Anterior cingulate cortex (tissue), 58 donors: ENCODE results near the gene ACBD6.
"Not testable (repeated sequence)": the region's sequence is repeated elsewhere in the genome, so short reads cannot be mapped to it uniquely, and the experiment has no call there.

Source experiments
- DNase-seq, 58 donors: peaks; one replicate each; lab custom pipeline; 2025; lab: John Stamatoyannopoulos, UW

The ACBD6 gene

DNA sequence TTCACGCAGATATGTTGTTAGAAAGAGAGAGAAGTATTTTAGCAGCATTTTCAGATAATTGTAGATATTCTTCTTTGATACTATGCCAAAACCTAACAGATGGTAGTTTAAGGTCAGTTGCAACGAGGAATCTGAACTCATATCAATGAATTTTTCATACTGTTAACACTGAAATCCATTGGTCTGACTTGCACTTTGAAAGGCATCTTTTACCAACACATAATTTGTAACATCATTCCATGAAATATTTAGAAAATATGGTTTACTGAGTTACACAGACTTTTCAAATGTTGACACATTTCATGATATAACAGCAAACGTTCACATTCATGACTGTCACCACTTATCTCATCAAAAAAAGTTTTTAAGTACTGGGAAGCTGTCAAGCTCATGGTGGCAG lies 4.6 kb downstream of the ACBD6 start:
- DNase-seq = no peak

DNA sequence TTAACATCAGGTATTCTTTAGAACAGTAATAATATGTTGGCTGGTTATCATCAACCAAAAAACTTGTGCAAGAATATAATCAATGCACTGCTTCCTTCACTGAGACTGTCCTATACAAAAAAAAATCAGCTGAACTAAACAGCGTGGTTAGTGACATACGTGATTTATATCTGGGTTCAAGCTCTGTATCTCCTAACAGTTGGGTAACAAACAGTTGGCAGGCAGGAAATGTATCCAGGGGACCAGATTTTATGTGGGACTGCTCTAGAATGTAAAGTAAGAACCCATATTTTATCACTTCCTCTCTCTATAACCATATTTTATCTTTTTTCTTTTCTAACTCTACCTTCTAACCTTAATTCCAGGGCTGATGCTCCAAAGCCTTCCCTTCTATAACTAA lies 8.0 kb downstream of the ACBD6 start:
- DNase-seq = no peak

DNA sequence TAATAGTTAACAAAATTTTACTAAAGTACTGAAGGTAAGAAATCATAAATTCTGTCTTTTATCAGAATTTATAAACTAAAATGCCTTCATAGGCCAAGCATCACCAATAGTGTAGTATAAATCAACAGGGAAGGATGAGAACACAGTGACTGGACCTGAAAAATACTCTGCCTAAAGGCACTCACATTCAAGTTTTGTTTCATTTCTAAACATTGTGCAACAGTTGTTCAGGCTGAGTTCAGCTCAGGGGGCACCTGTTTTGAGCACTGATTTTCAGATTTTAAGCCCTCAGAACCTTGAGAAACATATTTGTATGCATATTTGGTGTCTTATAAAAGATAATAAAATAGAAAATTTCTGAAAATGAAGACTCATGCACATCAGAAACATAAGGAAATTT lies 12.4 kb downstream of the ACBD6 start:
- DNase-seq = no peak

DNA sequence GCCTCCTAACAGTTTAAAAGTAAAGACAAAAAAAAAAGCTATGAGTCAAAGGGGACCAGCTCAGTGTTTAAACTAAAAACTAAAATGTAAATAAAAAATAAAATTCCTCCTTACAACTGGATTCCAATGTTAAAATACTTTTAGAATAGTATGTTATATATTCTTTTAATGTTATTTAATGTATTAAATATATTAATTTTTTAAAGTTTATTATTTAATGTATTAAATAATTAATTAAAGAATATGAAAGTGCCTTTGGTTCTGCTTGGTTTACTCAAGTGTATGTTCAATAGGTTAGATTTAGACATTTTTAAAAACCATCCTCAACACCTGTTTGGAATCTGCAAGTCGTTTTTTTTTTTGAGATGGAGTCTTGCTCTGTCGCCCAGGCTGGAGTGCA lies 13.1 kb downstream of the ACBD6 start:
- no peak for DNase-seq

DNA sequence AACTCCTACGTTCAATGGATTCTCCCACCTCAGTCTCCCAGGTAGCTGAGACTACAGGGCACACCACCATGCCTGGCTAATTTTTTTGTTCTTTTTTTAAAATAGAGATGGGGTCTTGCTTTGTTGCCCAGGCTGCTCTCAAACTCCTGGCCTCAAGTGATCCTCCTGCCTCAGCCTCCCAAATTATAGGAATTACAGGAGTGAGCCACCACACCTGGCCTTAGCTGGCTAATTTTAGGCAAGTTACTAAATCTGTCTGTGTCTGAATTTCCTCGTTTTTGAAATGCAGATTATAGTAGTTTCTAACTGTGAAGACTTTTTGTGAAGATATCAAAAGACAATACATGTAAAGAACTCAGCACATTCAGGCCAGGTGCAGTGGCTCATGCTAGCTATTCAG lies 13.7 kb downstream of the ACBD6 start:
- DNase-seq = no peak

DNA sequence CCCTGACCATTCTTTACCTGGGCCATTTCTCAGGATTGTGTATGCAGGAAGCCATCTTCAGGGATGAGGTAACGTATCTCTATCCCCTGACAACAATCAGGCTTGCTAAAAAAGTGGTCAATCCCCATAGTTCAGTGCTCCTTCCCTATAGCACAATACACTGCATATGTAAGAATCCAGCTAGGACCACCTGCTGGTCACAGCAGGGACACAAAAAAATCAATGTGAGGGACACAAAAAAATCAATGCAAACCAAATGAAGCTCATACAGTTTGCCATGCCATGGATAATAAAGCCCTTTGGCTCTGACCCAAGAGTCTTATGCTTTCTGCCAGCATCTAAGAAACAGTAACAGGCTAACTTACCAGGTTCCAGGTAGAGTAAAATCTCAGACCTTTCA lies 16.3 kb downstream of the ACBD6 start:
- no peak for DNase-seq

DNA sequence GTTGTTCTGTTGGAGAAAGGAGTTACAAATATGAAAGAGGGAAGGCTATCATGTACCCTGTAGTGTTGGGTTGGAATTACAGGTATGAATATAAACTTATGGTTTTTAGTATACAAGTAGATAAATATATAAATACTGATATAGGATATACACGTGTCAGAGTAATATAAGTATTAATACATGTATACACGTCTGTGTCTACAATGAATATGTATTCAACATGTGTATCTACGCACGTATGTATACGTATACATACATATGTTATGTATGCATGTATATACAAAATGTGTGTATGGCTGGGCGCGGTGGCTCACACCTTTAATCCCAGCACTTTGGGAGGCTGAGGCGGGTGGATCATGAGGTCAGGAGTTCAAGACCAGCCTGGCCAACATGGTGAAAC lies 17.9 kb downstream of the ACBD6 start:
- no peak for DNase-seq

DNA sequence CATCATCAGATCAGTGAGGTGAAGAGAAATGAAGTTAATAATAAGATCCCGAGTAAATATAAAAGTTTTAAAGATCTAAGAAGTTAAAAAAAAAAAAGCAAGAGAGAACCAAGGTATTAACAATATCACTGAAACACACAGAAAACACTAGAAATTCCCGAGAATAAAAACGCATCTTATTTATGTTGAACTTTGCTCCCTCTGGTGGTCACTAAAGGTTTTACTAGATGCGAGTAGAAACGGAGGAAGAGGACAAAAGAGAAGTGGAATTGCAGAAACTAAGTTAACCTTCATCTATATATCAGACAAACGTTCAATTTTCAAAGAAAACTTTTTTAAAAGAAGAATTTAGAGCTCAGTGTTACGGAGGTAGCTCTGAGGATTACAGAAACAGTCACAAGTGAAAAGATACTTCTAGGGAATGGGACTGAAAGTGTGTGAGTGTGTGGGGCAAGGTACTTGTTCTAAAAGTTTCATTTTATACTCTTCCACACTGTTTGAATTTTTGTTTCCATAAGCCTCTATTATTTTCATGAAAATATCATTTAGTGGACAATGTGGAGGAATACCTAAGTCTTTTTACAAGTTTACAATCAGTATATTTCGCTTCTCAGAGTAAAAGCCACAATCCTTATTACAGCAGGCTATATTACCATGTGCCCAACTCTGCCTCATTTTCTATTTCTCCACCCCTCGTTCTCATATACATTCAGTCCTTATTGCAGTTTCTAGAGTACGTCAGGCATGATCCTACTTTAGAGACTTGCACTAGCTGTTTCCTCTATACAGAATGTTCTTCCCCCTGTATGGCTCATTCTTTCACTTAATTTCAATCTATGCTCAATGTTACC lies 19.7 kb downstream of the ACBD6 start:
- DNase-seq = peak in 2 of 58 donors; percentile 21 to 48

DNA sequence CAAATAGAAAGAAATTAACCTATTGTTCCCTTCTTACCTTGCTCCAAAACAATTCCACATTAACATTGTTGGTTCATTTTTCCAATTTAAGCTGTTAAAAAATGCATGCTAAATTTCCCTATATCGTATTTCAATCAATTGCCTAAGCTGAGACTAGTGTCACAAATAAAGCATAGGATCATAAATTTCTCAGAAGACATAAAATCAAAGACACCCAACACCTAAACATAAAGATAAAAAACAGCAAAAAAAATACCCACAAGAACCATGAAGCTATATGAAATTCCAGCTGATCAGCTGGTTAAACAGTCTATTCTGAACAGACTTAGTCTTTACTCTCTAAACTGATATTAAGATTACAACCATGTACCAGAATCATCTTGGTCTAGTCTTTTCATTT lies 32.3 kb downstream of the ACBD6 start:
- DNase-seq = no peak

DNA sequence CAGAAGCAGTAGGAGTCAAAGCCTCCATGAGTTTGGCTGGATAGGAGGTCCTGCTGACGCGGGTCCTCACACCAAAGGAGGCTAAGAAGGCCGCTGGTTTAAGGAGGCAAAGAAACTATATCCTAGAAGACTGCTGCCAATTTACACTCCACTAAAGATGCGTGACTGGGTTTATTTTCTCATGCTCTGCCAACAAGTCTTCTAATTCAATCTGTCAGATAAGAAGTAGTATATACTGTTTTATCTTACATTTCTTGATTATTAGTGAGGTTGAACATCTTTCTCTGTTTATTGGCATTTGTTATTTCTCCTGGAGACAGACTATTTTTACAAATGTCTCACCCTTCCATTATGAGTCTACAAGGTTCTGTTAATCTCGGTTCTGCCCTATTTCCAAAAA lies 34.1 kb downstream of the ACBD6 start:
- no peak for DNase-seq

DNA sequence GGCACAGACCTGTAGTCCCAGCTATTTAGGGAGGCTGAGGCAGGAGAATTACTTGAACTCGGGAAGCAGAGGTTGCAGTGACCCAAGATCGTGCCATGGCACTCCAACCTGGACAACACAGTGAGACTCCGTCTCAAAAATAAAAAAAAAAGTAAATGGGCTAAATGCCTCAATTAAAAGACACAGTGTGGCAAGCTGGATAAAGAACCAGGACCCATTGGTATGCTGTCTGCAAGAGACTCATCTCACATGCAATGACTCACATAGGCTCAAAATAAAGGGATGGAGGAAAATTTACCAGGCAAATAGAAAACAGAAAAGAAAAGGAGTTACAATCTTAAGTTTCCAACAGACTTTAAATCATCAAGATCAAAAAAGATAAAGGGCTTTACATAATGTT lies 40.3 kb downstream of the ACBD6 start:
- no peak for DNase-seq

DNA sequence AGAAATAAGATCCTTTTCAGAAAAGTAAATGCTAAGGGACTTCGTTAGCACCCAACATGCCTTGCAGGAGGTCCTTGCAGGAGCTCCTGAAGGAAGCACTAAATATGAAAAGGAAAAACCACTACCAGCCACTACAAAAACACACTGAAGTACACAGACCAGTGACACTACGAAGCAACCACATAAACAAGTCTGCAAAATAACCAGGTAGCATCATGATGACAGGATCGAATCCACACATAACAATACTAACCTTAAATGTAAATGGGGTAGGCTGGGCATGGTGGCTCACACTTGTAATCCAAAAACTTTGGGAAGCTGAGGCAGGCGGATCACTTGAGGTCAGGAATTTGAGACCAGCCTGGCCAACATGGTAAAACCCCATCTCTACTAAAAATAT lies 40.7 kb downstream of the ACBD6 start:
- not testable (repeated sequence) for DNase-seq

DNA sequence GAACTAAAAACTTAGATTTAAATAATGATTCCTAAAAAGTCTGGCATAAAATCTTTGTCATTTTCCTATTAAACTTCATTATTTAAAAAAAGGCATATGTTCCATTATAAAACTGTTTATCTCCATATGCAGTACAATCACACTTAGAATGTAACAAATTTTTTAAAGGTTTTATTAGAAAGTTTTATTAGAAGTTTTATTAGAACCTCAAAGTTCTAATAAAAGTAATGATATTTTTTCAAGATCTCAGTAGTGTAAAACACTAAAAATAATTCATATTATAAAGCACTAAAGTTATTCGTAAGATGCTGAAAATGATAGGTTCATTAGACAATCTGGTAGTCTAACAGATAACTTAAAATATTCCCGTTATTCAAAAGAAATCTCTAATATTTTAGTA lies 43.6 kb downstream of the ACBD6 start:
- DNase-seq = no peak

DNA sequence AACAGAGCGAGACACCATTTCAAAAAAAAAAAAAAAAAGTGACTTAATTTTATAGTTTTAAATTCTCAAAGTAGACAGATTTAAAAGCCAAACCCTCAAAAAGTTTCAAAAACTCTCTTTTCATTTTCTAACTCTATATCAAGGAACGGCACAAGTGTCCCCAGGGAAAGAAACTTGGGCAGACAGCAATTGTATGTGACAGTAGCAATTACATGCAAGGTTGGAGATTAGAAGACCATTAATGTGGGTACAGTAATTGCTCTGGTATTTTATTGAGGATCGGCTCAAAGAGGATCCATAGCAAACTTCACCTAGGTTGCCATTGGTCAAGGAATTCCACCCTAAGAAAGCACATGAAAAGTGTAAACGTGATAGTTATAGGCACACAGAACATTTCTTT lies 46.2 kb downstream of the ACBD6 start:
- no peak for DNase-seq

DNA sequence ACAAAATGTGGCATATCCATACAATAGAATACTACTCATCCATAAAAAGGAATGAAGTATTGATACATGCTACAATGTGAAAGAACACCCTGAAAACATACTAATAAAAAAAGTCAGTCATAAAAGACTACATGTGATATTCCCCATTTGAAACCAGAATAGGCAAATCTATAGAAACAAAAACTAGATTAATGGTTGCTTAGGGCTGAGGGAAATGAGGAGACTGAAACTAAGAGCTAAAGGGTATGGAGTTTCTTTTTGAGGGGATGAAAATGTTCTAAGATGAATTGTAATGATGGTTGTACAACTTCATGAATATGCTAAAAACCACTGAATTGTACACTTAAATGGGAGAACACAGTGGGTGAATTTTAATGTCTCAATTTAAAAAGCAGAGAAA lies 50.9 kb downstream of the ACBD6 start:
- no peak for DNase-seq

DNA sequence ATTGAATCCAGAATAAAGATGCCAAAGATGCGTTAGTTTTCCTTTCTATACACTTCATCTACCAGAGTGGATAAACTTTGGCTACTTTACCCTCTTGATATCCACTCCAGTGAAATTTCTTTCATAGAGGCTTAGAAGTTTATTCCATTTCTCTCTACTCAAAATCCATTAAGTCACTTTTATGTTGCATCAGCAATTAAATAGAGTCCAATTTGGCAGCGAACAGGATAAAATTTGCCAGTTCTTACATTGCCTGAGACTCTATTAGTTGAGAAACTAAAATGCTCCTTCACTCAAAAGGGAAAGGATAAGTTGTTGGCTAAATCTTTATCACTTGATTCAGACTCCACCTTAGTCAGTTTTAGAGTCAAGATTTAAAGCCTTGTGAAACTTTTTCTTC lies 57.9 kb downstream of the ACBD6 start:
- DNase-seq = no peak

DNA sequence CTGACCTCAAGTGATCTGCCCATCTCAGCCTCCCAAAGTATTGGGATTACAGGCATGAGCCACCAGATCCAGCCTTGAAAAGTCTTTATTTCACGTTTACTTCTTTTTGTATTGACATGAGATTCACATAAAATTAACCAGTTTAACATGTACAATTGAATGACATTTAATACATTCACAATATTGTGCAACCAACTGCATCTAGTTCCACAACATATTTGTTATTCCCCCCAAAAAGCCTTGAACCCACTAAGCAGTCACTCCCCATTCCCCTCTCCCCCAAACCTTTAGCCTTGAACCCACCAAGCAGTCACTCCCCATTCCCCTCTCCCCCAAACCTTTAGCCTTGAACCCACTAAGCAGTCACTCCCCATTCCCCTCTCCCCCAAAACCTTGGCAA lies 62.0 kb downstream of the ACBD6 start:
- DNase-seq = no peak

DNA sequence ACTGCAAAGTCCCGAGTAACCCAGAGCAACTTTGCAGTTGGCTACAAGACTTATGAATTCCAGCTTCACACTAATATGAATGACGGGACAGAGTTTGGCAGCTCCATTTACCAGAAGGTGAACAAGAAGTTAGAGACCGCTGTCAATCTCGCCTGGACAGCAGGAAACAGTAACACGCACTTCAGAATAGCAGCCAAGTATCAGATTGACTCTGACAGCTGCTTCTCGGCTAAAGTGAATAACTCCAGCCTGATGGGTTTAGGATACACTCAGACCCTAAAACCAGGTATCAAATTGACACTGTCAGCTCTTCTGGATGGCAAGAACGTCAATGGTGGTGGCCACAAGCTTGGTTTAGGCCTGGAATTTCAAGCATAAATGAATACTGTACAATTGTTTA lies 66.8 kb downstream of the ACBD6 start:
- DNase-seq = no peak

DNA sequence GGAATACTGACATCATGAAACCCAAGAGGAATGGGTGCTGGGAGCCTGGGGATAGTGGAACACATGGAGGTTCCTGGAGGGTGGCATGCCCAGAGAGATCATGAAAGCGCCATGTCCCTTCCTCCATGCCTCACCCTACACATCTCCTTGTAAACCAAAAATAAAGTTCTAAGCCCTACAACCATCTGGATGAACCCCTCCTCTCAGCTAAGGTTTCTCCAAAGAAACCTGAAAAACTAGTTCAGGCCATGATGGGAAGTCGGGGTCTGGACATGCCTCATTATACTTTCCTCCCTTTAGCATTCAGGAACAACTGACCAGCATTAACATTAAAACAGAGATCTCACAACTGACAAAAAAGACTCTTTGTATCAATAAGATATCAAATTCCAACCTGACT lies 68.5 kb downstream of the ACBD6 start:
- no peak for DNase-seq

DNA sequence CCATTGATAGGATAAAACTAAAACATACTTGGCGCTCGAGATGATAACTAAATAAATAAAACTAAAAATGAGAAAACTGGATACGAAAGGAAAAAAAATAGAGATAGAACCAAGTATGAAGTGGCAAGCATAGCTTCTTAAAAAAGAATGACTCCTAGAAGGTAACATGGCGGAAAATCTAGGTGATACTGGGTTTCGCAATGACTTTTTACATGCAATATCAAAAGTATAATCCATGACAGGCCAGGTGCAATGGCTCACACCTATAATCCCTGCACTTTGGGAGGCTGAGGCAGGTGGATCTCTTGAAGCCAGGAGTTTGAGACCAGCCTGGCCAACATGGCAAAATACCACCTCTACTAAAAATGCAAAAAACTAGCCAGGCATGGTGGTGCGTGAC lies 70.7 kb downstream of the ACBD6 start:
- DNase-seq = no peak

DNA sequence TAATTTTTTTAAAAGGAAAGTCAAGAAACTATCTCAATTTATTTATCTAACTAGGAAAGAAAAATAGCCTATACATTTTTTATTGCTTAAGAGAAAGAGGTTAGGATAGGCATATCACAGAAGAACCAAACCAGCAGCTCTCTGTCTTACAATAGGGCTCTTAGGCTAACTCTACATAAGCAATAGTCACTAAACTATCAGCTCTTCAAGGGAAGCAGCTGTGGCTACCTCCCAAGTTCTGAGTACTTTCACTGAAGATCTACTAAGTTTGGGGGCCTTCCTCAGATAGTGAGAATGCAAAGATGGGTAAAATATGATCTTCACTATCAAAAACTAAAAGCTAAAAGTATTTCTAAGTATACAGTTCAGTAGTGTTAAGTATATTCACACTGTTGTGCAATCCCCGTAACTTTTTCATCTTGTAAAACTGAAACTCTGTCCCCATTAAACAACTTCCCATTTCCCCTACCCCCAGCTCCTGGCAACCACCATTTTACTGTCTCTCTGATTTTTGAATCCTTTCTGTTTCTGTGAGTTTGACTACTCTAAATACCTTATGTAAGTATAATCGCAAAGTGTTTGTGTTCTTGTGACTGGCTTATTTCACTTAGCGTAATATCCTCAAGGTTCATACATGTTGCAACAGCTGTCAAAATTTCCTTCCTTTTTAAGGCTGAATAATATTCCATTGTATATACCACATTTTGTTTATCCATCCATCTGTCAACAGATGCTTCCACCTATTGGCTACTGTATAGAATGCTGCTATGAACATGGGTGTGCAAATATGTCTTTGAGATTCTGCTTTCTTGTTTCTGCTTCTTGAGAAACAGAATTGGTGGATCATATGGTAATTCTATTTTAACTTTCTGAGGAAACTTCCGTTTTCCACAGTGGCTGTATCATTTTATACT lies 73.3 kb downstream of the ACBD6 start:
- DNase-seq = no peak

DNA sequence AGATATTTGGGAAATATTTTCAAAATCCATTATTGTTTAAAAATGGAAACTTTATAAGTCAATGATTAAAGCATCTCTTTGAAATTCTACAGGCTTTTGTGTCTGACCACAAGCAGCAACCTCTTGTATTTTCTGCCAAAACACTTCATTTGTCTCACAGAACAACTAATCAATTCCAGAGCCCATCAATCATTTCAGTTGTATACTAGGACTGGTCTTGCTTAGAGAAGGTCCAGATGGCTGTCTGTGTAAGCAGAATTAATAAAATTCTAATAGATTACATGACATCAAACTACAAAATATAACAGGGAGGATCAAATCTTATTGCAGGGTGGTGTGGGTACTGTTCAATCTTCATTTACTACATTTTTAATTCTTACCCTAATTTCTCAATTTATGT lies 76.4 kb downstream of the ACBD6 start:
- no peak for DNase-seq
